HG02759 (cell line): Measurements from ENCODE around the gene PRKCH.
"Not testable (repeated sequence)": the region's sequence is repeated elsewhere in the genome, so short reads cannot be mapped to it uniquely, and the experiment has no call there.

ENCODE experiments used
- ATAC-seq: cut with Tn5 transposase; IDR thresholded peaks from one replicate; pipeline ENCODE4 v1.9.1; 2021; ENCODE audit warnings: mild to moderate bottlenecking, moderate library complexity; ENCODE audit not compliant: unreplicated experiment

Gene PRKCH

GRCh38 chr14:61451491-61451890 is 130.1 kb downstream of the PRKCH start:
- ATAC-seq, result no peak

GRCh38 chr14:61451891-61452400 is 130.6 kb downstream of the PRKCH start:
- no peak for ATAC-seq

- no peak for ATAC-seq
Observed at GRCh38 chr14:61452452-61452851, 131.1 kb downstream of the PRKCH start.

- no peak for ATAC-seq
Observed at GRCh38 chr14:61453103-61453767, 131.9 kb downstream of the PRKCH start.

GRCh38 chr14:61454545-61454944 is 133.2 kb downstream of the PRKCH start:
- no peak for ATAC-seq

- no peak for ATAC-seq
Observed at GRCh38 chr14:61455351-61455750, 134.0 kb downstream of the PRKCH start.

- ATAC-seq, result peak; percentile 75
Observed at GRCh38 chr14:61456720-61457119, 135.3 kb downstream of the PRKCH start.

- ATAC-seq, result no peak
Observed at GRCh38 chr14:61458766-61459165, 137.4 kb downstream of the PRKCH start.

- ATAC-seq, result no peak
Observed at GRCh38 chr14:61459229-61459628, 137.8 kb downstream of the PRKCH start.

GRCh38 chr14:61460063-61460462 is 138.7 kb downstream of the PRKCH start:
- ATAC-seq, result no peak

GRCh38 chr14:61460718-61461611 is 139.6 kb downstream of the PRKCH start:
- no peak for ATAC-seq

- no peak for ATAC-seq
Observed at GRCh38 chr14:61461808-61462275, 140.5 kb downstream of the PRKCH start.

- ATAC-seq, result no peak
Observed at GRCh38 chr14:61462566-61463193, 141.3 kb downstream of the PRKCH start.

- no peak for ATAC-seq
Observed at GRCh38 chr14:61463664-61464285, 142.4 kb downstream of the PRKCH start.

GRCh38 chr14:61464539-61465320 is 143.4 kb downstream of the PRKCH start:
- ATAC-seq, result not testable (repeated sequence)

GRCh38 chr14:61466249-61466904 is 145.0 kb downstream of the PRKCH start:
- no peak for ATAC-seq

GRCh38 chr14:61466905-61467280 is 145.5 kb downstream of the PRKCH start:
- ATAC-seq, result no peak

GRCh38 chr14:61467296-61467695 is 145.9 kb downstream of the PRKCH start:
- ATAC-seq, result no peak

GRCh38 chr14:61468063-61468825 is 146.9 kb downstream of the PRKCH start:
- no peak for ATAC-seq
